A204.1 (cell line): ENCODE results near the gene RBMXL3.

ENCODE experiments used
- FAIRE-seq: peaks from 2 replicates; lab custom pipeline; 2012; peaks lifted over from hg19 to GRCh38; lab: Jason Lieb, UNC

Gene RBMXL3

DNA sequence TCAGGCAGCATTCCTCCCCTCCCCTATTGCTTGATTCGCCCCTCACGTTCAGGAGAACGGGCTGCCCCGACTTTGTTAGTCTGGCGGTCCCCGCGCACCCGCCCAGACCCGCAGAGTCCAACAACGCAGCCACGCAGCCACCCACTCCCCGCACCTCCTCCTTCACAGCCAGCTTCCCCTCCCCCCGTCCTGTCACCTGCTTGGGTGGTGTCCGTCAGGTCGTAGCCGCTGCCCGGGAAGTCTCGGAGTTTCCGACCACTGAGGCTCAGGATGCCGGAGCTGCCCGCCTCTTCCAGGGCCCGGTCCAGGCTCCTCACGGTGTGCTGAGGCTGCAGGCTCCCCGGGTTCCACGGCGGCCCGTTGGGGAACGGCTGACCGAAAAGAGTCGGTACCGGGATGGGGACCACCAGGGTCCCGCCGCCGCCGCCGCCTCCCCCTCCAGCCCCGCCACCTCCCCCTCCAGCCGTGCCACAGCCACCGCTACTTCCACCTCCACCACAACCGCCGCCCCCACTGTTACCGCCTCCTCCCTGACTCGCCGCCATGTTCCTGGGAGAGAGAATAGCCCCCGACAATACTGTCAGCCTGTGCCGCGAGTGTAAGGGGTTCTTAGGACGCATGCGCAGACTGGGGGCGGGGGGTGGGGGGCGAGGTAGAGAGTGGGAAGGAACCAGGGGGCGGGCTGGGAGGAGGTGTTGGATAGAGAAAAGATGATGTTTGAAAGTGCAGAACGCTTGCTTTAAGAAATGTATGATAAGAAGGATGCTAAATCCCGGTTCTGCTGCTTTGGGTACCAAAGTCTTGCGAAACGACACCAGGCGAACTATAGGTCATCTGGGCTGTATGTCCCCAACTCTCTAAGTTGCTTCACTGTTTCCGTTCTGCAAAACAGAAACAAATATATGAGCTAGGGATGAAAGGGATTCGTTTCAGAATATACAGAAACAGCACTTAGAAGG is 44.6 kb downstream of the RBMXL3 start, which contains the start of gene LRCH2:
Gene LRCH2 (minus strand): TSS at position 600 of the 959 bp plus-strand sequence. CDS start 55 bp downstream, at position 545.
- no peak for FAIRE-seq

DNA sequence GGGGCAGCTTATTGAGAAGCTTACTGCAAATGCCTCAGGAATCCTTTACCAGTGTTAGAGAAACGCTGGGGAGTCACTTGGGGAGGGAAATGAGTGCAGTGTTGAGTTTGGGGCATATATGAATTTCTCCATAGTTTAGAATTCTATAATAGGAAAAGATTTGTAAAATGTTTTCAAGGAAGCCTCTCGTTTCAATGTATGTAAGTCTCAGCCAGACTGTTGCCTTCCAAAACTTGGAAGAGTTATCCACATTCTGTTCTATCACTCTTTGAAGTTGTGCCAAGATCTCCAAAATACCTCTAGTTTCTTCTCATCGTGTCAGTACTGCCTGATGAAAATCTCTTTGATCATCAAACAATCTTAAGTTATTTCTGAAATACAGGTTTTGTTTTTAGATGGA is 45.3 kb downstream of the RBMXL3 start:
- no peak for FAIRE-seq

DNA sequence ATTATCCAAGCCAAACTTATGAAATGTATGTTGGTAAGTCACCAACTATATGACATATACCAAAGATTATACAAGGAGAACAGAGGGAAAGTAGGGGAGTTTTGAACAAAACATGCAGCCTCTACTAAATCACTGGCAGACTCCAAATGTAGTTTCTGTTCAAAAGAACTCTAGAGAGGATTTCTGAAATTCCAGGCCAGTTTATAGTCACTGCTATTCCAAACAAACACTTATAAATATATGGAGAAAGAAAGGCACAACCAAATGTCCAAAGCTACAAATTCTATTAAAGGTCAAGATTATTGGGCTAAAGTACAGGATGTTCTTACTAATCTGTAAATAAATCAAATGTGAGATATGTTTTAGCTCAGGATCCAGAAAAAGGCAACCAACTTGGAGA is 47.4 kb downstream of the RBMXL3 start:
- no peak for FAIRE-seq

DNA sequence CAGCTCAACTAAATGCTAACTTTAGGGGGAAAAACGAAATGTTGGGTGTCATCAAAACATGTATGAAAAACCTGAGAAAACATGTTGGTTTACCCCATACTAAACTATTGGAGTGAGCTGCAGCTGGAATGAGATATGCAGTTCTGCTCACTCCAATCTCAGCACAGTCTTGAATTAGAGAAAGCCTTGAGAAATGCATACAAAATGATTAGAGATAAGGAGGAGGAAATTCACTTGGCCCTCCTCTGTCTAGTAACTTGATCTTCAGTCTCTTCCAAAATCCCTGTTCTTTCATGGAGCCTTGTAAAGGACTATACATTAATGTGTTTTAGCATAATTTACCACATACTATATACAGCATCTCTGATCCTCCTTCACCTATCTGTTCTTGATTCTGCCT is 47.8 kb downstream of the RBMXL3 start:
- no peak for FAIRE-seq
